NK-92 treated with Interleukin-12 subunit alpha and Interleukin-12 subunit beta, amount 100 ng/mL, for 24 hours (cell line): ENCODE data around the gene CERS6.

Experiments
- DNase-seq: peaks from one replicate; lab custom pipeline; 2025; lab: John Stamatoyannopoulos, UW

Gene CERS6

DNA sequence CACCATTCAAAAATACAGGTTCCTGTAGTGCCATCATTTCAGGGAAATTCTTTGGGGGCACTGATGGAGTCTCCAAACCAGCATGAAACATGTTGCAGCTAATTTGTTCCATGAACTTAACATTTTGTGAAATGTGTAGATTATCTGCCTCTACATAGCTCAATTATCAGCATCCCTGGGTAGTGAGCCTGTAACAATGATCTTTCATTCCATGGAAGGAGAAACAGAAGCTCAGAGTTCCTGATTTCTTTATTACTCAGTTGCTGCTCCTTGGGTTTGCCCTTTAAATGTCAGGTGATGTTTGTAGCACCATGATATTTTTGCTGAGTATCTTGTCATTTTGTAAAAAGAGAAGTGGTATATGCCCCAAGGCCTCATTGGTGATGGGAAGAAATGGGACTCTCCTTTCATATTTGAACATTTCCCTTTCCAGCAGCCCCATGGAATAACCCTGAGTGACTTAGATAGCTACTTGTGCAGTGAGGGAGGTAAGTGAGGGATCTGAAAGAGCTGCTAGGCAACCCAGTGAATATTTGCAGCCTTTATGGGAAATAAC, 146.9 kb downstream of the CERS6 start:
- DNase-seq, result no peak

DNA sequence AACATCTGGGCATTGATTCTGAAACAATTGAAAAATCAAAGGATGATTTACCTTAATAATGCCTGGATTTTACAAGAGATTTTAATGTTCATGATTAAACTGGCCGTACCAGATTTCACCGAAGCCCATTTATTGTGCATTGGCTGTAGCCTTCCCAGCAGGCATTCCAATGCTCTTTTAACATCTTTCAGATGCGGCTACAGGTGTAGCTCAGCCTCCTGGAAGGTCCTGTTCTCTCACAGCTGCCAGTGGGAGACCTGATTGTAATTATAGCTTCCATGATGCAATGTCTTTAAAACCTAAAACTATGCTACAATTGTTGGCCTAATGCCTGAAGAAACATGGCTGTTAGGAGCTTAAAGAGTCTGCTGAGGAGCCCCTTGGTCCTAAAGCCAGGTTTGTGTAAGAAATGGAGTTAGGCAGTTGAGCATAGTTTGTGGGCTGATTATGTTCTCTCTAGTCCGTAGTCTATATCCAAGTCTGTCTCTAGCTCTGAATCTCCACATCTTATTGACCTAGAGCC, 147.4 kb downstream of the CERS6 start:
- DNase-seq, result no peak

DNA sequence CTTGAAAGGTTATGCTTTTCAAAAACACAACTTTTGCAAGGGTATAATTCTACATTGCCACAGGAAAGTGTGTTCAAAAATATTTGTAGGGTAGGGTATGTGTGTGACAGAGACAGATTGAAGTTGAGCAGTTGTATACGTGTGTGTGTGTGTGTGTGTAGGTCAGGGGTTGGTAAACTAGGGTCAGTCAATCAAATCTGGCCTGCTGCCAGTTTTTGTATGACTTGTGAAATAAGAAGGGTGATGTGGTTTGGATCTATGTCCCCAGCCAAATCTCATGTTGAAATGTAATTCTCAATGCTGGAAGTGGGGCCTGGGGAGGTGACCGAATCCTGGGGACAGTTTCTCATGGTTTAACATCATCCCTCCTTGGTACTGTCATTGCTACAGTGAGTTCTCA, 148.2 kb downstream of the CERS6 start:
- DNase-seq, result no peak

DNA sequence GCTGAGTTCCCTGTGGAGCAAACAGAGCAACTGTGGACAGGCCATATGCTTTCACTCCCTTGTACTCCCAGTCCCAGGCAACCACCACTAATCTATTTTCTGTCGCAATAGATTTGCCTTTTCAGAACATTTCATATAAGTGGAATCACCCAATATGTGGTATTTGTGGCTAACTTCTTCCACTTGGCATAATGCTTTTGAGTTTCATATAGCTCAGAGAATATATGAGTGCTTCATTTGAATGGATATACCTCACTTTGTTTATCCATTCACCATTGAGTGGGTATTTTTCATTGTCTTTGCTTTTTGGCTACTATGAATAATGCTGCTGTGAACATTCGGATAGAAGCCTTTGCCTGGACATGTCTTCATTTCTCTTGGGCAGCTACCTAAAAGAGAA, 151.9 kb downstream of the CERS6 start:
- DNase-seq, result no peak

GRCh38 chr2:168608796-168609195, 152.7 kb downstream of the CERS6 start:
- no peak for DNase-seq

DNA sequence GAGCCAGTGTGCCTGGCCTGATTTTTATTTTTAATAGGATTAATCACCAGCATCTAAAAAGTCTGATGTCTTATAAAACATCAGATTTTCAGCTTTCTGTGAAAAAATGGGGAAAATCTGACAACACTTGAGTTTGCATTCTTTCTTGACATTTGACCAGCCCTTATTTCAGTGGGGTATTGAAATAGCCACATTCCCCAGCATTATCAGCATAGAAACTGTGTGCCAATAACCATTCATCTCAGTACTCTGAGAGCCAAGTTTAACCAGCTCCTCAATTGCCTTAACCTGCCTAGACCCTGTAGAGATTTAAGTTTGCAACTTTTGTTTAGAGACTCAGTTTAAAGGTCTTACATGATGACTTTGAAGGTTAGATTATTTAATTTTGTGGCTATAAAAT, 155.0 kb downstream of the CERS6 start:
- no peak for DNase-seq

- DNase-seq, result no peak
These were observed 156.0 kb downstream of the CERS6 start for GRCh38 chr2:168611896-168612650.

DNA sequence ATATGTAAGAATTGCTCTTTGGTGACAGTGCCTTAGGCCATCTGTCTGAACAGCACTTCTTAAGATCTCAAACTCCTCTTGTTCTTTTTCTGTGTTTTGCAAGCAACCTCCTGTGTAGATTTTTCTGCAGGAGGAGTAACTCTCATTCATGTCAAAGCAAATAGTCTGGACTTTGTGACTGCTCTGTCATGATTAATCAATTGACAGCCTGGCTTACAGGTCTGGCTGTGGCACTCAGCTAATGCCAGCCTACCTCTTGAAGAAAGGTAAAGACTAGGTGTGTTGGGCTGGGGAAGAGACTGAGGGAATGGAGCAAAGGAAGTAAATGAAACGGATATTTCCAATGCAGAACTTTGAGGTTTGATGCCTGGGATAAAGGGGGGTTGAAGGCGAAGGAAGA, 156.6 kb downstream of the CERS6 start:
- no peak for DNase-seq

DNA sequence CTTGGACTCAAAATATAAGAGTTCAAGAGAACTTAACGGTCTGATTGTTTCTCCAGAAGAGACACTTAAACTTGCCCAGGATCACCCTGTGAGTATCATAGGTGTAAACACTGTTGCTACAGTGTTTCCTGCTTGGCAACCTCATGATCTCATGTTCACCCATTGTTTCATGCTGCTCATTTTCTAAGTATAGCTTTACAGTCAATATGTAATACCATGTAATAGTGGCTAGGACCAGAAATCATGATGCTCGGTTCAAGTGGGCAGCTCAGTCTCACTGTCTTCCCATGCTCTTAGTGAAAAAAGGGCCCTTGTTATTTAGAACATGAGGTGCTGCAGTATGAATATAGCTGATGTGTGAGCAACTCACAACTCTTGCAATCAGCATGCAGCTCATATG, 157.5 kb downstream of the CERS6 start:
- DNase-seq, result no peak

GRCh38 chr2:168614172-168615018, 158.3 kb downstream of the CERS6 start:
- DNase-seq, result no peak

DNA sequence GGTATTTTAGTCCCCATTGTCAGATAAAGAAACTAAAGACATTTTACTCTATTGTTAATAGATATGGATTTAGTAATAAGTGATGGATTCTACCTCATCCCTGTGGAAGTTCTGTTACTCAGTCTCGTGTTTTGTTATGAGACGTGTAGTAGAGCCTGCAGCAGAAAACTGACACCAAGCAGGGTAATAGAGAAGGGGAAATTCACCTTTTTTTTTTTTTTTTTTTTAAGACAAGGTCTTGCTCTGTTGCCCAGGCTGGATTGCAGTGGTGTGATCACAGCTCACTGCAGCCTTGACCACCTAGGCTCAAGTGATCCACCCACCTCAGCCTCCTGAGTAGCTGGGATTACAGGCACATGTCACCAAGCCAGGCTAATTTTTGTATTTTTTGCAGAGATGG, 164.5 kb downstream of the CERS6 start:
- DNase-seq, result no peak

GRCh38 chr2:168622559-168622958, 166.5 kb downstream of the CERS6 start:
- no peak for DNase-seq

GRCh38 chr2:168624028-168624427, 168.0 kb downstream of the CERS6 start:
- DNase-seq, result no peak

GRCh38 chr2:168626096-168626495, 170.0 kb downstream of the CERS6 start:
- no peak for DNase-seq

DNA sequence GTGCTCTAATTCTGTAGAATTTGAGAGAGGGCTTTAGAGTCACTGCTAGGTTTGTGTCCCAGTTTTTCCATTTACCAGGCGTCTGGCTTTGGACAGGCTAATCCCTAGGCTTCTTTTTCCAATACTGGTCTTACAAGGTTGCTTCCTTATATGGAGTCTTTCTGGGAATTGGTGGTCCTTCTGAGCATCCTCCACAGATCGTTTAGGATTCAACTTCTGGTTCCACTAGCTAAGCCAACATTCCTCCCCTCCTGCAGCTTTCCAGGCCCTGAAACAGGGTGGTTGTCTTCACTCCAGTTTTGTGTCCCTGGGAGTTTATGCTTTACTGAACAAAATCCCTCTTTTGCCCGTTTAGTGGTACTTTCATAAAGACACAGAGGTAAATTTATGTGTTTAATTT, 170.6 kb downstream of the CERS6 start:
- no peak for DNase-seq

DNA sequence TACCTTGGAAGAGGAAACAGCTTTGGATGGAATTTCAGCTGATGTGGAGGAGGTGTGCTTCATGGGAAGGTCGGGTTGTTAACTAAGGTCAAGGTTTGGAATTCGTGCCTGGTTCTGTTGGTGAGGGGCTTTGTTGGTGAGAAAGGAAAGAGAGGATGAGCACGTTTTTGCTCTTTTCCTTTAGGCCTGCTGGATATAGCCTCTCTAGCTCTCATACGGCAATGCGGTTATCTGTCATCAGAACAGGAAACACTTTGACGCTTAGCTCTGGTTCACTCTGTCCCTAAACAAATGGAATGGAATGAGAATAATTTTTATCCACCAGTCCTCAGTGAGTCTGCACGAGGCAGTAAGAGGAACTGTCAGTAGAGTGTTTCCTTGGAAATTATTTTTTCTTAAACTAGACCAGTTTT, 176.6 kb downstream of the CERS6 start:
- DNase-seq, result no peak

DNA sequence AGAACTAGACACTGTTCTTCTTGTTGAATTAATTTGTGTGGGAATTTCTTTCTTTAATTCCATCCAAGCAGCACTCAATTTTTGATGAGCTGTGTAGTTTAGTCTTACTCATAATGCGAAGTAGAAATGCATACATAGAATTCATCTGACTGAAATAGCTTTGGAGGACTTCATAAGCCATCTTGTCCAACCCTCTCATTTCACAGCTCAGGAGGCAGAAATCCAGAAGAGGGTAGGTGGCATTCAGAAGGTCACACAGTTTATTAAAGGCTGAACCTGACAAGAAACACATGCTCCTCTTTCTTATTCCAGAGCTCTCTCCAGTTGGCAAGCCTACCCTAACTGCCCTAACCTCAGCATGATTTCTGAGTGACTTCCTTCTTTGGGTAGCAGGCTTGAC, 177.1 kb downstream of the CERS6 start:
- no peak for DNase-seq

DNA sequence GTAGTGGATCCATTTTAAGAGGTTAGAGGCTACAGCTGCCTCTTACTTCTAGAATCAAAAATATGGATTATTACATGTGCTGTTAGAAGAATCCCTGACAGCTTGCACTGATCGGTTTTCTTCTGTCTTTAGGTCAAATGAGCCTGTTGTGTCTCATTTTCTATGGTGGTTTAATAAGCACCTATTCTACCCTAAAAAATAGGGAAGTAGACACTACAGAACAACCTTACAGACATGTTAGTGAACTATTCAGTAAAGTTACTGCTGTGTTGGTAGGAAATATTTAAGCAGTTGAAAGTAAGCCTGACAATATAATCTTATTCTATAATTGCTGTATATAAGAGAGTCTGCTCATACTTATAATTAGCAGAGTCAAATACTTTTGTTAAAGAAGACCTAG, 177.8 kb downstream of the CERS6 start:
- DNase-seq, result no peak

- DNase-seq, result no peak
These were observed 179.0 kb downstream of the CERS6 start for GRCh38 chr2:168635065-168635577.

DNA sequence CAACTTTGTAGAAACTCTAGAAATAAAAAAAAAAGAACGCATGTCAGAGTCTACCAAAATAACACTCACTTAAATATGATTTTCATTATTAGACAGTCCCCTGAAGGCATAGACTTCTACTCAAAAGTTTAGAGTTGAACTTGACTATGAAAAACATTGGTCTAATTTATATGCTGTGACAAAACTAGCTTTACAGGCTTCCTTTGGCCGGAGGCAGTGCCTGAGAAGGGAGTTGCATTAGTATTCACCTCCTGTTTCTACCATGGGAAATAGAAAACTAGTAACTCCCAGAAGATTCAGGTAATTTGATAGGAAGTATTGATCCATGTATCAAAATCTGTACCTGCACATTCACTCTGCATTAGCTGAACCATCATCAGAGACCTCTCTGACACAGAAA, 182.9 kb downstream of the CERS6 start:
- no peak for DNase-seq

DNA sequence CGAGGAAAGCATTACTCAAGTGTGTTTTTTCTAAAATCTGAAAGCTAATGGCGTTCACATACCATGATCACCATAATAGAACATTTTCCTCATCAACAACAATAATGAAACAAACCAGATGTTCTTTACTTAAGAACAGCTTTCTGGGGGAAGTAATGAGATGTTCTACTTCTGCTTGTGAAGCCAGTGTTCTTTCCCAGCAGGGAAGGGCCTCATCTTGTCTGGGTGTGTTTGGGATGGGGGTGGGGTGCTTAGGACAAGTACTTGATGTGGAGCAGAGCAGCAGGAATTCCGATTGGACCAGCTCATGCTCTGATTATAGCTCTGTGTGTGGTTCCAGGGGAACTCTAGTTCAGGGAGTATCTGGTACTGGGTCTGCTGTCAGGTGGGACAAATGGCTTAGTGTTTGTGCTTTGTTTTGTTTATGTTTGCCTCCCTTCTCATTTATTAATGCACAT, 183.4 kb downstream of the CERS6 start:
- DNase-seq, result no peak

GRCh38 chr2:168640039-168640438, 184.0 kb downstream of the CERS6 start:
- DNase-seq, result no peak

- DNase-seq, result no peak
These were observed 185.6 kb downstream of the CERS6 start for GRCh38 chr2:168641636-168642035.
